Brain microvascular endothelial cell (primary cell): ENCODE results near the gene MRPL45.

Experiments used
- DNase-seq: peaks from one replicate; pipeline ENCODE4 v3.0.0-alpha.2; 2020
- H3K27ac ChIP-seq: fragments of 250-450 bp; sonication (Bioruptor Pico); 2 replicates; pipeline ENCODE4 v1.5.1; 2020; ENCODE audit warnings: mild to moderate bottlenecking, moderate library complexity
- H3K27me3 ChIP-seq: fragments of 250-450 bp; sonication (Bioruptor Pico); replicated peaks from 2 replicates; pipeline ENCODE4 v1.5.1; 2020; ENCODE audit warnings: mild to moderate bottlenecking
- H3K36me3 ChIP-seq: fragments of 250-450 bp; sonication (Bioruptor Pico); replicated peaks from 2 replicates; pipeline ENCODE4 v1.5.1; 2020; ENCODE audit warnings: mild to moderate bottlenecking
- H3K4me3 ChIP-seq: 2 replicates; pipeline ENCODE4 v1.5.1; 2011; ENCODE audit warnings: low read depth, mild to moderate bottlenecking, control low read depth, low read length, moderate library complexity
- CTCF ChIP-seq: IDR thresholded peaks from 2 replicates; pipeline ENCODE4 v1.5.1; 2011; ENCODE audit warnings: low read depth, mild to moderate bottlenecking, moderate library complexity, low read length, control low read depth, inconsistent platforms; ENCODE audit errors: missing control alignments
- in situ Hi-C: cut with HindIII; loops from 2 replicates; pipeline ENCODE4 v1.10.0; 2017; ENCODE audit warnings: low sequenced_read_pairs, low pct_ligation_motif_present

MRPL45 gene

GRCh38 chr17:38364741-38365140 lies 67.8 kb downstream of the MRPL45 start:
- in situ Hi-C loops, result no loop called here
- no peak overlapping the region for H3K4me3 ChIP-seq
- H3K36me3 ChIP-seq, result peaks cover 10% of the 10 kb centered on the region

DNA sequence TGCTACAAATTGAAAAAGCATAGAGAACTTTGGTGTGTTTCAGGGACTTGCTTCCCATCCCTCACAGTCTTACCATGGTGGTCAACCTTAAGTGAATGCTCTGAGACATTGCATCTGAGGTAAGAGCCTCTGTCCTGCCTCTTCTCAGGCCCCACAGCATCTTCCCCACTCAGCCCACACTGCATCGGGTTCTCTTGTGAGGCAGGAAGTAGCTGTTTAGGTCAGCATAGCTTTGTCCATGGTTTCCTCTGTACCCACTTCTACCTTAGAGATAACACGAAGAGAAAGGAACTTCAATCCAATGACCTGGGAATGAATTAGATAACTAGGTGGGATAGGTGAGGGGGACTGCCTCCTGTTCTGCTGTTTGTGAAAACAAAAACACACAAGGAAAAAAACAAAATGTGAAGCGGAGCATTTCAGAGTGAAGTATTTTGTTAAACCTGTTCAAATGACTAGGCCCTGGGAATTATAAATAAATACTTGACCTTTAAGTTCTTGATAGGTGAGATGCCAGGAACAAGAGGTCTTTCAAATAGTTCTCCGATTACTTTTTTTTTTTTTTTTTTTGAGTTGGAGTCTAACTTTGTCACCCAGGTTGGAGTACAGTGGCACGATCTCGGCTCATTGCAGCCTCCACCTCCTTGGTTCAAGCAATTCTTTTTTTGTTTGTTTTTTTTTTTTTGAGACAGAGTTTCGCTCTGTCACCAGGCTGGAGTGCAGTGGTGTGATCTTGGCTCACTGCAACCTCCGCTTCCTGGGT lies 72.3 kb downstream of the MRPL45 start:
- no peak for TF ChIP-seq CTCF
- no peaks in the 10 kb centered on the region for H3K27me3 ChIP-seq
- DNase-seq, result no peak
- no peak overlapping the region for H3K4me3 ChIP-seq
- peaks cover 15% of the 10 kb centered on the region for H3K36me3 ChIP-seq
- no peak overlapping the region for H3K27ac ChIP-seq
- in situ Hi-C loops, result no loop called here

More at GRCh38 chr17:38364741-38365140, 67.8 kb downstream of the MRPL45 start:
- TF ChIP-seq CTCF, result no peak
- Histone ChIP-seq H3K27me3 (no peaks in the 10 kb centered on the region), H3K27ac (no peak overlapping the region)
- DNase-seq, result no peak
